Keratinocyte (primary cell): ENCODE measurements around the gene SEC24C. TPM values are rescaled to one million over a fixed set of nuclear protein-coding genes. Genes with fewer than 3 reads are reported as not detected.

Source experiments
- DNase-seq: peaks from one replicate; pipeline ENCODE4 v3.0.0-alpha.2; 2011; ENCODE audit warnings: low read depth, missing footprints, low spot score
- FAIRE-seq: peaks from 2 replicates; lab custom pipeline; 2011; peaks lifted over from hg19 to GRCh38; lab: Jason Lieb, UNC
- H2AFZ ChIP-seq: 2 replicates; pipeline ENCODE4 v1.6.0; 2012; ENCODE audit warnings: low read length, control low read depth, inconsistent platforms; ENCODE audit not compliant: control insufficient read depth
- H3K27ac ChIP-seq: 2 replicates; pipeline ENCODE4 v1.5.1; 2011; ENCODE audit warnings: low read length; ENCODE audit not compliant: control insufficient read depth, insufficient read depth
- H3K27me3 ChIP-seq: 3 replicates; pipeline ENCODE4 v1.6.0; 2011; ENCODE audit warnings: low read length; ENCODE audit not compliant: control insufficient read depth, insufficient read depth; ENCODE audit errors: extremely low read depth
- H3K36me3 ChIP-seq, 2 experiments: 2 replicates in 1 of 2; 3 replicates in 1 of 2; pipeline ENCODE4 v1.5.1; 2011; ENCODE audit warnings: low read length in 2 of 2, mild to moderate bottlenecking in 1 of 2; ENCODE audit not compliant: control insufficient read depth in 2 of 2, insufficient read depth in 2 of 2; ENCODE audit errors: extremely low read depth in 1 of 2
- H3K4me1 ChIP-seq: 3 replicates; pipeline ENCODE4 v1.5.1; 2011; ENCODE audit warnings: low read length; ENCODE audit not compliant: control insufficient read depth, insufficient read depth; ENCODE audit errors: extremely low read depth
- H3K4me2 ChIP-seq: 3 replicates; pipeline ENCODE4 v1.6.0; 2011; ENCODE audit warnings: low read depth, low read length; ENCODE audit not compliant: control insufficient read depth, insufficient read depth; ENCODE audit errors: extremely low read depth
- H3K4me3 ChIP-seq, 3 experiments: fragments of 200-600 bp in 1 of 3; sonication (generic) in 1 of 3; 2 replicates in 2 of 3; 3 replicates in 1 of 3; pipeline ENCODE4 v1.5.1; 2011 to 2016; ENCODE audit warnings: low read length in 3 of 3, mild to moderate bottlenecking in 3 of 3, control low read depth in 2 of 3, inconsistent platforms in 1 of 3, low read depth in 1 of 3, mixed read lengths in 1 of 3, mixed run types in 1 of 3, moderate library complexity in 1 of 3; ENCODE audit not compliant: control insufficient read depth in 2 of 3, insufficient read depth in 2 of 3; ENCODE audit errors: extremely low read depth in 1 of 3
- H3K79me2 ChIP-seq: 2 replicates; pipeline ENCODE4 v1.6.0; 2012; ENCODE audit warnings: low read length; ENCODE audit not compliant: control insufficient read depth, insufficient read depth
- H3K9ac ChIP-seq: 3 replicates; pipeline ENCODE4 v1.6.0; 2011; ENCODE audit warnings: low read length; ENCODE audit not compliant: control insufficient read depth, insufficient read depth; ENCODE audit errors: extremely low read depth
- H3K9me1 ChIP-seq: 3 replicates; pipeline ENCODE4 v1.6.0; 2011; ENCODE audit warnings: low read length; ENCODE audit not compliant: control insufficient read depth, insufficient read depth; ENCODE audit errors: extremely low read depth
- H3K9me3 ChIP-seq: 2 replicates; pipeline ENCODE4 v1.5.1; 2012; ENCODE audit warnings: low read depth, low read length; ENCODE audit not compliant: control insufficient read depth
- H4K20me1 ChIP-seq: 3 replicates; pipeline ENCODE4 v1.6.0; 2011; ENCODE audit warnings: low read length; ENCODE audit not compliant: control insufficient read depth, insufficient read depth; ENCODE audit errors: extremely low read depth
- EZH2 ChIP-seq: IDR thresholded peaks from one replicate; pipeline ENCODE4 v1.6.1; 2012; ENCODE audit warnings: inconsistent platforms, mild to moderate bottlenecking, low read length, moderate library complexity
- dilution Hi-C: fragments of 300-500 bp; cut with MboI; formaldehyde crosslinking; loops from one replicate; pipeline ENCODE4 v1.7.0; 2020; ENCODE audit warnings: low sequenced_read_pairs; ENCODE audit not compliant: extremely low pct_ligation_motif_present
- polyA plus RNA-seq, 5 experiments: library from polyadenylated mRNA; depleted of rRNA in 3 of 5; stranded (reverse) in 3 of 5; stranded (forward) in 1 of 5; unstranded in 1 of 5; fragments of >200 nt; gene quantifications; 1 replicate in 1 of 5; 2 replicates in 3 of 5; 3 replicates in 1 of 5; pipeline versions ENCODE4 v1.2.1 to v1.2.3, GENCODE V29; 2011 to 2012; ENCODE audit warnings: missing spikeins in 2 of 5, low read depth in 1 of 5, low replicate concordance in 1 of 5
- TF ChIP-seq, protein P1 (sequence below), 3 experiments: IDR thresholded peaks in 1 of 3; conservative IDR thresholded peaks in 1 of 3; optimal IDR thresholded peaks in 1 of 3; 2 replicates in 2 of 3; 3 replicates in 1 of 3; pipeline versions ENCODE3 to v1.5.1; 2011; ENCODE audit warnings: low read length in 3 of 3, mild to moderate bottlenecking in 3 of 3, moderate library complexity in 2 of 3, control low read depth in 1 of 3, inconsistent platforms in 1 of 3; ENCODE audit not compliant: insufficient read depth in 2 of 3; ENCODE audit errors: extremely low read depth in 1 of 3

The SEC24C gene
- polyA plus RNA-seq, 1 donor (not counting 4 experiments of a cell fraction or from before 2014, with no cell fraction given): 65.3 TPM

DNA sequence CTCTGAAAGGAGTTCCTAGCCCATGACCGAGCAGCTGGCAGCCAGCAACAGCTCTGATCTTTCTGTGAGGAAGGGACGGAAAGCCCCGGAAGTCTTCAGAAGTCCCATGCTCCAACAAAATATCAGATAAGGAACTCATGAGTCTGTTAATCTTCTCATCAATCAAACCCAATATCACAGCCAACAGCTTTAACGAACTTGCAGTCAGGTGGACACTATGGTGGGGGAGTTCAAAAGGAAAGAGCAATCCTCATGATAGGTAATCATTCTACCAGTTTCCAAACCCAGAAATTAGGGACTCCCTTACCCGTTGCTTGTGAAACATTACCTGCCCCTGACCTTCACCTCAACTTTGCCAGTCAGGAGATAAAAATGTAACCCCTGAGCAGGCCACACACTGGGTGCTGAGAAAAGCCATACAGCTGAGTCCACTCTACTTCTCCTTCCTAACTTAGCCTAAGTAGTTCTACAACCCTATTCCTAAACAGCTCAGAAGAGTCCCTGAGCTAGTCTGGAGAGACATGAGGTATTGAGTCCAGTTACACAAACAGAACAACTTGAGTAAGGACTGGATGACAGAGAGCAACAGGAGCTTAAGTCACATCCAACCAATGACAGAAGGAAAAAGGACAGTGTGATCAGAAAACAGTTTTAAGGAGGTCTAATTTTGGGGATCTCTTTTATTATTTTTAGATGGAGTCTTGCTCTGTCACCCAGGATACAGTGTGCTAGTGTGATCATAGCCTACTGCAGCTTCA, 65.1 kb downstream of the SEC24C start:
- TF ChIP-seq EZH2: no peak
- TF ChIP-seq, protein P1, sequence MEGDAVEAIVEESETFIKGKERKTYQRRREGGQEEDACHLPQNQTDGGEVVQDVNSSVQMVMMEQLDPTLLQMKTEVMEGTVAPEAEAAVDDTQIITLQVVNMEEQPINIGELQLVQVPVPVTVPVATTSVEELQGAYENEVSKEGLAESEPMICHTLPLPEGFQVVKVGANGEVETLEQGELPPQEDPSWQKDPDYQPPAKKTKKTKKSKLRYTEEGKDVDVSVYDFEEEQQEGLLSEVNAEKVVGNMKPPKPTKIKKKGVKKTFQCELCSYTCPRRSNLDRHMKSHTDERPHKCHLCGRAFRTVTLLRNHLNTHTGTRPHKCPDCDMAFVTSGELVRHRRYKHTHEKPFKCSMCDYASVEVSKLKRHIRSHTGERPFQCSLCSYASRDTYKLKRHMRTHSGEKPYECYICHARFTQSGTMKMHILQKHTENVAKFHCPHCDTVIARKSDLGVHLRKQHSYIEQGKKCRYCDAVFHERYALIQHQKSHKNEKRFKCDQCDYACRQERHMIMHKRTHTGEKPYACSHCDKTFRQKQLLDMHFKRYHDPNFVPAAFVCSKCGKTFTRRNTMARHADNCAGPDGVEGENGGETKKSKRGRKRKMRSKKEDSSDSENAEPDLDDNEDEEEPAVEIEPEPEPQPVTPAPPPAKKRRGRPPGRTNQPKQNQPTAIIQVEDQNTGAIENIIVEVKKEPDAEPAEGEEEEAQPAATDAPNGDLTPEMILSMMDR (optimal IDR thresholded peaks at IDR 0.05 in 1 of 3, IDR thresholded peaks at IDR 0.05 in 1 of 3, conservative IDR thresholded peaks at IDR 0.05 in 1 of 3; ENCODE audit: extremely low read depth in 1 of 3, insufficient read depth in 2 of 3, low read length in 3 of 3): no peak
- H3K79me2 ChIP-seq: peaks cover 3% of the 10 kb centered on the region
- dilution Hi-C loops: no loop called here
- no peak overlapping the region for H3K4me2 ChIP-seq
- no peak overlapping the region for H3K27ac ChIP-seq
- H3K4me1 ChIP-seq: no peaks in the 10 kb centered on the region
- no peaks in the 10 kb centered on the region for H3K9me1 ChIP-seq
- H2AFZ ChIP-seq: no peak overlapping the region
- no peak overlapping the region for H3K4me3 ChIP-seq
- no peaks in the 10 kb centered on the region for H4K20me1 ChIP-seq
- no peak overlapping the region for H3K9ac ChIP-seq
- no peaks in the 10 kb centered on the region for H3K9me3 ChIP-seq
- peaks cover 23% of the 10 kb centered on the region in 2 experiments for H3K36me3 ChIP-seq
- DNase-seq (no peak), FAIRE-seq (no peak)
- no peaks in the 10 kb centered on the region for H3K27me3 ChIP-seq

GRCh38 chr10:73810358-73810734, 66.2 kb downstream of the SEC24C start:
- dilution Hi-C loops: no loop called here
- Histone ChIP-seq H4K20me1 (no peaks in the 10 kb centered on the region), H3K79me2 (peaks cover 3% of the 10 kb centered on the region), H3K4me3 (peak overlapping the region; percentile 73 to 79 (median 76)), H3K9me1 (no peaks in the 10 kb centered on the region), H3K9ac (peak overlapping the region; percentile 82), H3K36me3 (peaks cover 25 to 29% of the 10 kb centered on the region in 2 experiments), H3K9me3 (no peaks in the 10 kb centered on the region), H3K27me3 (no peaks in the 10 kb centered on the region), H3K4me1 (no peaks in the 10 kb centered on the region), H3K4me2 (peak overlapping the region; percentile 92), H3K27ac (no peak overlapping the region), H2AFZ (no peak overlapping the region)
- DNase-seq (no peak), FAIRE-seq (no peak)
- TF ChIP-seq EZH2: no peak
- TF ChIP-seq, protein P1 (optimal IDR thresholded peaks at IDR 0.05 in 1 of 3, IDR thresholded peaks at IDR 0.05 in 1 of 3, conservative IDR thresholded peaks at IDR 0.05 in 1 of 3; ENCODE audit: extremely low read depth in 1 of 3, insufficient read depth in 2 of 3, low read length in 3 of 3): no peak
